HG03469 (cell line): ENCODE results near the gene ABHD8.
A peak's percentile ranks its signal among the peaks of the same experiment; 100 is the strongest.

Source experiments
- ATAC-seq: cut with Tn5 transposase; IDR thresholded peaks from one replicate; pipeline ENCODE4 v1.9.1; 2021; ENCODE audit warnings: mild to moderate bottlenecking, moderate library complexity, moderate number of reproducible peaks; ENCODE audit not compliant: unreplicated experiment

The ABHD8 gene

GRCh38 chr19:17321655-17322489, 18.6 kb upstream of the ABHD8 start:
- ATAC-seq, result no peak

GRCh38 chr19:17320435-17320834, 17.2 kb upstream of the ABHD8 start:
- ATAC-seq, result no peak

- ATAC-seq, result no peak
These were observed 16.4 kb upstream of the ABHD8 start for GRCh38 chr19:17319473-17320238.

DNA sequence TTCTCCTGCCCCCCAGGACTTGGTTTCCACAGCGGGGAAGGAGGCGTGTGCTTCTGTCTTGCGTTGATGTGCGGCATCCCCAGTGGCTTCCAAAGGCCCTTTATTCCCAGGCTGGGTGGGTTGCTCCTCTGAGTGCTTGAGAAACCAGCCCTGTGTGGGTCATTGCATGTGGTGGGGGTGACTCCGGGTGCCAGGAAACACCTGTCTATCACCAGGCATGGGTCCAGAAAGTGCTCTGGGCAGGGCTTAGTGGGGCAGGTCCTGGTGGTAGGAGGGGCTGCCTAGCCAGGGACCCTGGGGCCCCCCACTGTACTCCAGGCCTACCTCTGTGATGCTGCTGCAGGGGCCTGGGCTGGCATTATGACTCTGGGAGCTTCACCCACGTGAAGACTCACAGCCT, 15.7 kb upstream of the ABHD8 start:
- ATAC-seq, result no peak

DNA sequence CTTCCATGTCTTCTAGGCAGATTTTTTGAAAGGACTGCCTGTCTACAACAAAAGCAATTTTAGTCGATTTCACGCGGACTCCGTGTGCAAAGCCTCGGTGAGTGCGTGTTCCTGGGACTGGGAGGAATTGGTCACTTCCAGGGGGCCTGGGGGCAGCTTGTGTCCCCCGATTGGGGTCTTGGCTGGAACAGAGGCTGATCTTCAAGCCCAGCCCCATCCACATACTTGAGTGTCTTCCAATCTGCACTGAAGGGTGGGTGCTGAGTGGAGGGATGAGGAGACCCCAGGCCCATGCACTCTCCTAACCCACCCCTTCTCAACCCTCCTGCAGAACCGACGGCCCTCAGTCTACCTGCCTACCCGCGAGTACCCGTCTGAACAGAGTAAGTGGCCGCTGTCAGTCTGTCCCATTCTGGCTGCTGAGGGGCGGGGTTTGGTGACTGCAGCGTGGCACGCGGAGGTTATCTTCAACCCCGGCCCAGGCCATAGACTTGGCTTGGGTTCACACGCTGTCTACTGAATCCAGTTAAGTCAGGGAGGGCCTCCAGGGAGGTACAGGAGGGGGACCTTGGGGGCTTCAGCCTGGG, 10.9 kb upstream of the ABHD8 start:
- no peak for ATAC-seq

- no peak for ATAC-seq
These were observed 9.2 kb upstream of the ABHD8 start for GRCh38 chr19:17312189-17313113.

DNA sequence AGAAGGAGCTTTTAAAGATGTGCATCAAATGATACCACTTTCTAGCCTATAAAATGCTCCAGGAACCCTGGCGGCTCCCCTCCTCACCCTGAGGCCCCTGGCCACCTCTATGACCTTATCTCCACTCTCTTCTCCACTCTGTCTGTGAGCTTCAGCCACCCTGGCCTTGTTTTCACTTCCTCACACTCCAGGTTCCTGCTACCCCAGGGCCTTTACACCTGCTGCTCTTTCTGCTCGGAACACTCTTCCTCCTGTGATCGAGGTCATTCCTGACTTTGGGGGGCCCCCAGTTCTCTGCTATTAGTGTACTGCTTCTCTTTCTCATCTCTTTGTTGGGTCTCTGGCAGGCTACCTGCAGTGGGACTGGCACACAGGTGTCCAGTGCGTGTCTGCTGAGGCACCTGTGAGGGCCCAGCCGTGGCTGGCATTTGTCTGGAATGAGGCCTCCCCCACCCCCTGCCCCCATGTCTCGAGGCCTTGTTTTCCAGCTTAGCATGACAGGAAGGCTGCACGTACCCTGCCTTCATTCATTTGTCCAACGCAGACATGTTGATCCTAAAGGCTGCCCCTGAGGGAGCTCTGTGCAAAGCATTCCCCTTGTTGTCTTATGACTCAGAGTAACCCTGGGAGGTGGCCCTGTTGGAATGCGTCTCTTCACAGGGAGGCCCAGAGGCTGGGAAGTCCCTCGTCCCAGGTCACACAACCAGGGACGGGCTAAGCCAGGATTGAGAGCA, 8.4 kb upstream of the ABHD8 start:
- ATAC-seq, result no peak

DNA sequence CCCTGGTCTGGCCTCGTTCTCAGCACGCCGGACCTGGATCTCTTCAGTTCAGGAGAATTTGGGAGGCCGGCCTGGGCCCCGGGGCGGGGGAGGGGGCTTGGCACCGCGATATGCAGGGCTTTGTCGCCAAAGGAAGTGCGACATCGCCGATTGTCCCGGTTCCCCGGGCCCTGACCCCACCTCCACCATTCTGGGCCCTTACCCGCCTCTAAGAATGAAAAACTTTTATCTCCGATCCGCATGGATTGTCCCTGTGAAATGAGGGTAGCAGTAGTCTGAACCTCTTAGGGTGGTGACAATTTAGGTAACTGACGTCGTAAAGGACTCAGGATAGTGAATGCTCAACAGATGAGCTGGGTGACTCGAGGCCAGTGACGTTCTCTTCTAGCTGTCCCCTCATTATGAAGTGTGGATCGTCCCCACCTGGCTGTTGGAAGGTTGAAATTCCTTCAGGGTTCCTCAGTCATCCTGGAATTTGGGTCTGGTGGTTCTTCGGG, 6.8 kb upstream of the ABHD8 start:
- ATAC-seq, result no peak

GRCh38 chr19:17309198-17309964, 6.2 kb upstream of the ABHD8 start, which contains the start of gene DDA1:
TSS of gene DDA1 (plus strand) at chr19:17309563. CDS start at chr19:17309655, 92 bp downstream.
- ATAC-seq, result peak; percentile 32

DNA sequence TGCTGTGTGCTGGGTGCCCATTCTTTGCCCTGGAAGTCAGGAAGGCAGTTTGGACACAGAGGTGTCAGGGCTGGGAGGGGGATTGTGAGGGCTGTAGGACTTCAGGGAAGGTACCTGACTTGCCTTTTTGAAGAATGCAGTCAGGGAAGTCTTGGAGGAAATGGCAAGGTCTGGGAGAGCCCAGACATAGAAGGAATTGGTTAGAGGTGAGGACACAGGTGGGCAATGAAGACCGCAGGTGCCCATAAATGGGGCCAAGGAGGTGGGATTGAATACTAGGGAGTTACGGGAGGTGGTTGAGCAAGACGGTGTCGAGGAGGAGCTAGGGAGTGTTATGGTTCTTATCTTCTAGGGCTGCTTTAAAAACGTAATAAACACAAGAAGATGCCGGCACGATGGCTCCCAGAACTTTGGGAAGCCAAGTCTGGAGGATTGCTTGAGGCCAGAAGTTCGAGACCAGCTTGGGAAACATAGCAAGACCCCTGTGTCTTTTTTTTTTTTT, 4.7 kb upstream of the ABHD8 start:
- ATAC-seq, result no peak

DNA sequence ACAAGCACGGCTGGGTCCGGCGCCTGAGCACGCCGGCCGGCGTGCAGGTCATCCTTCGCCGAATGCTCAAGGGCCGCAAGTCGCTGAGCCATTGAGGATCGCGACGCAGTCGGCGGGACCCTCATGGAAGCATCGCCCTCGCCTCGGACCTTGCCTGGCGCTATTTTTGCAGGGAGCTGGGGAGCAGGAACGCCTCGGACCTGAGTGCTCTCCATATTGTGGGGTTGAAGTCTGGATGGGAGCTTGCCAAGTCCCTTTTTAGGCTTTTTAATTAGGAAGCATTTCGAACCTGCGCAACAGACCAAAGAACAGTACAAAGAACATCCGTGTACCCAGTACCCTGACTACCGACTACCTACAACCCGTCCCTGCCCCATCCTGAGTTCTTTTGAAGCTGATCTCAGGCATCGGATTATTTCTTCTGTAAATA, 3.1 kb upstream of the ABHD8 start:
- no peak for ATAC-seq

- peak; percentile 69 for ATAC-seq
These were observed 2.5 kb upstream of the ABHD8 start, which contains the start of gene MRPL34 for GRCh38 chr19:17305517-17306284. TSS of gene MRPL34 (plus strand) at chr19:17305872. CDS start at chr19:17305893, 21 bp downstream.

DNA sequence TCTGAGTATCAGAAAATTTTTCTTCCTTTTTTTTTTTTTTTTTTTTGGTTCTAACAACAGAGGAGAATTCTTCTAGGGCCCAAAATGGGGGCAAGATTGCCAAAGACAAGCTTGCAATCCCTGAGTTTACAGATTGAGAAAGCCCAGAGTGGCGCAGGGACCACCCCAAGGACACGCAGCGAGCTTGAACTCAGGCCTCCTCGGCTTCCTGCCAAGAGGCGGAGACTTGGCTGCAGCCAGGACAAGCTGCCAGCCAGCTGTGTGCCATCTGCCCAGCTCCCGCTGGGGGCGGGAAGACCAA, 1.9 kb upstream of the ABHD8 start:
- ATAC-seq, result no peak

DNA sequence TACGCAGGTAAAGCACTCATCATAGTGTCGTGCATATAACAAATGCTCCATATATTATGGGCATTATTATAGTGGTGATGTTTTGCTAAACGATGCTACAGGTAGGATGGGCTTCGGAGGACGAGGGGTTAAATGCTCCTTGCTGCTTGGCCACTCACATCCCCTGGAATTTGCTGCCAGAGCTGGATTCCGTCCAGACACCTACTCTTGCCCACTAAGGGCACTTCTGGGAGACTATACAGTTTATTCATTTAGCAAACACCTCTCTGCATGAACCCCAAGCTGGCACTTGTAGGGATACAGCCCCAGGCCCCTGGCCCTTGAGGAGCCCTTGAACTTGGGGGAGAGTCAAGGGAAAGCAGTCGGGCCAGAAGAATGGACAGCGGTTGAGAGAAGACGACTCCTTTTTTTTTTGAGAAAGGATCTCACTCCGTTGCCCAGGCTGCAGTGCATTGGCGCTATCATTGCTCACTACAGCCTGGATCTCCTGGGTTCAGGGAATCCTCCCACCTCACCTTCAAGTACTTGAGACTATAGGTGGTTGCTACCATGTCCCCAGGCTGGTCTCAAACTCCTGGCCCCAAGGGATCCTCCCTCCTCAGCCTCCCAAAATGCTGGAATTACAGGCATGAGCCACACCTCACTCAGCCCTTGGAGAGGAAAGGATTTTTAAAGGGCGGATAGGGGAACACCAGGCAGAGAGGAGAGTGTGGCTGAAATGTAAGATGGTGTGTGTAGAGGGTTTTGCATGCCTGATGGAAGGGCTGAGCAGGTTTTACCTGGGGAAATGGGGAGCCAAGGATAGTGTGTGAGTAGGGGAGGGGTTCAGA, 1.4 kb upstream of the ABHD8 start:
- ATAC-seq, result no peak

DNA sequence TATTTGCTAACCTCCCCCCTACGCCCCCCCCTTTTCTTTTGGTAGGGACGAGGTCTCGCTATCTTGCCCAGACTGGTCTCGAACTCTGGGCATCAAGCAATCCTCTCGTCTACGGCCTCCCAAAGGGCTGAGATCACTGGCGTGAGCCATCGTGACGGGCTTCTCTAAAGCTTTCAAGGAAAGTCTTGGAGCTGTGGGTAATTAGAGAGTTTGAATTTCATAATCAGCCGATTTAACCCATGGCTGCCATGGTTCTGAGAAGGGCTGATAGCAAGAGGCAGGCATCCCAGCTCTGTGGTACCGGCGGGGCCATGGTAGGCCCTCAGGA, 679 bp upstream of the ABHD8 start:
- ATAC-seq, result no peak

DNA sequence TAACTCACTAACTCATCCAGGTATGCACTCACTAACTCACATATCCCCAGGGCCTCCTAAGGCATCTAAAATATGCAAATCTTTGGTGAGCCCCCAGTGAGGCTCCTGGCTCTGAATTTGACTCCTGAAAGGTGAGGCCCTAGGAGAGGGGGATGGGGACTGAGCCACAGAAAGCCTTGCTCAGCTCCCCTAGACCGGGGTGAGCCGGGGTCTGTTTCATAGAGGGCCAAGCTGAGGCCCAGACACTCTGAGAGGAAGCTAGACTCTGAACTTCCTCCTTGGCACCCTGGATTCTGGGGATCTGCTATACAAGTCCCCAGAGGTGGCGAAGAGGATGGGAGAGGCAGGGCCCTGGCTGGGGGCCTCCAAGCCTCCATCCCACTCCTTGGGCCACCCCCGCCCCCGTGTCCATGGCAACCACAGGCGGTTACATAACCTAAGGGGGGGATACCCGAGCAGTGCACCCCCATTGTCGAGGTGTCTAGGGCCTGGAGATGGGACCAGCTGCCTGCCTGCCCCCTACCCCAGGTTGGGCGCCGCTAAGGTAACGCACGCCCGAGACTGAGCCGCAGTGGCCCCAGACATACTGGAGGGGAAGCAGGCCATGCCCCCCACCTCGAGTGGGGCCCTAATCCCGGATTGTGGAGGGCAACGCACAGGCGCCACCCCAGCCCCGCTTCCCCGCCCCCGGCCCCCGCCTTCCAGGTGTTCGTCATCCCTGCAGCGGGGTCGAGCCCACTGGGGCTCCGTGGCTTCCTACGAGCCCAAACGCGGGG, 646 bp downstream of the ABHD8 start:
- no peak for ATAC-seq
